GM10248 (cell line): ENCODE data around the gene NFILZ.
"Not testable (repeated sequence)": the region's sequence is repeated elsewhere in the genome, so short reads cannot be mapped to it uniquely, and the experiment has no call there.

ENCODE experiments used
- CTCF ChIA-PET: fragments of 300-600 bp; sonication (Branson Sonifier 250); formaldehyde crosslinking; extraction: SDS; loops from one replicate; lab custom pipeline; 2021; ENCODE audit warnings: antibody characterized with exemption; lab: Yijun Ruan, JAX
- POLR2A ChIA-PET: fragments of 350-650 bp; sonication (Branson Sonifier 250); formaldehyde crosslinking; extraction: SDS; loops from one replicate; lab custom pipeline; 2020; ENCODE audit warnings: antibody characterized with exemption; lab: Yijun Ruan, JAX
- DNase-seq: peaks from one replicate; pipeline ENCODE4 v3.0.0; 2012; ENCODE audit errors: extremely low spot score
- CTCF ChIP-seq: IDR thresholded peaks from 2 replicates; pipeline ENCODE4 v1.5.1; 2012; ENCODE audit warnings: mild to moderate bottlenecking, low read depth; ENCODE audit errors: extremely low read depth, missing control alignments, control extremely low read depth

Gene NFILZ

DNA sequence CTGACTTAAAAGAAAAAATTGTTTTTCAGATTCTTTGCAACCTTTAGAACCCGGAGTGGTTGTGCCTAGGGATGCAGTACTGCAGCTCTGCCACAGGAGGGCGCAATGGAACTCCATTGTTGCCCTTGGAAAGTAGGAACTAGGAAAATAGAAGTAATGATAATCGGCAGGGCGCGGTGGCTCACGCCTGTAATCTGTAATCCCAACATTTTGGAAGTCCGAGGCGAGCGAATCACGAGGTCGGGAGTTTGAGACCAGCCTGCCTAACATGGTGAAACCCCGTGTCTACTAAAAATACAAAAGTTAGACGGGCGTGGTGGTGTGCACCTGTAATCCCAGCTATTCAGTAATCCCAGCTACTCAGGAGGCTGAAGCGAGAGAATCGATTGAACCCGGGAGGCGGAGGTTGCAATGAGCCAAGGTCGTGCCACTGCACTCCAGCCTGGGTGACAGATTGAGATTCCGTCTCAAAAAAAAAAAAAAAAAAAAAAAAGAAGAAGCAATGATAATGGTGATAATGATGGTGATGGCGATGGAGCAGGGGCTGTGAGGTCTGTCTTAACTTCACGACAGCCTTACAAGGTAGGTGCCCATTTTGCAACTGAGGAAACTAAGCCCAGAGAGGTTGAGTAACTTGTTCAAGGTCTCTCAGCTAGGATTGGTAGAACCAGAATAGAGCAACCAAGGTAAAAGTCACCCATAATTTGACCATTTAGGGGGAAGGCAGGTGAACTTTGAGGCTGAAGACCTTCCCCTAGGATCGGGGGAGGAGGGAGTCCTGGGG lies 14.4 kb upstream of the NFILZ start:
- ChIA-PET CTCF (interaction anchor here (0.7 to 2.3 kb wide), 8 partner anchors 17 to 78 kb away, joined by 3 to 8 read pairs (median 4); no protein-coding TSS in a partner anchor), POLR2A (no interaction called here)
- peak; percentile 46 for DNase-seq
- TF ChIP-seq CTCF: peak; percentile 90

DNA sequence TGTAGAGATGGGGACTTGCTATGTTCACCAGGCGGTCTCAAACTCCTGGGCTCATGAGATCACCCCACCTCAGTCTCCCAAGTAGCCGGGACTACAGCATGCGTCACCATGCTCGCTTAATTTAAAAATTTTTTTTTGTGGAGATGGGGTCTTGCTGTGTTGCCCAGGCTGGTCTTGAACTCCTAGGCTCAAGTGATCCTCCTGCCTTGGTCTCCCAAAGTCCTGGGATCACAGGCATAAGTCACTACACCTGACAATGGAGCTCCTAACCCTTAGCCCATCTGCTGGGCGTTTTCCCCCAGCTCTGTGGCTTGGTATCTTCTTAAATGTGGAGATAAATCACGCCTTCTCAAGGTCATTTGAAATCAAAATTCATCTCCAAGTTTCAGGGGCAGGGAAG lies 13.6 kb upstream of the NFILZ start:
- CTCF ChIA-PET: interaction anchor here (1.4 to 2.3 kb wide), 3 partner anchors 25 to 76 kb away, joined by 3 to 6 read pairs (median 6); no protein-coding TSS in a partner anchor
- TF ChIP-seq CTCF: no peak
- no peak for DNase-seq
- POLR2A ChIA-PET: no interaction called here

DNA sequence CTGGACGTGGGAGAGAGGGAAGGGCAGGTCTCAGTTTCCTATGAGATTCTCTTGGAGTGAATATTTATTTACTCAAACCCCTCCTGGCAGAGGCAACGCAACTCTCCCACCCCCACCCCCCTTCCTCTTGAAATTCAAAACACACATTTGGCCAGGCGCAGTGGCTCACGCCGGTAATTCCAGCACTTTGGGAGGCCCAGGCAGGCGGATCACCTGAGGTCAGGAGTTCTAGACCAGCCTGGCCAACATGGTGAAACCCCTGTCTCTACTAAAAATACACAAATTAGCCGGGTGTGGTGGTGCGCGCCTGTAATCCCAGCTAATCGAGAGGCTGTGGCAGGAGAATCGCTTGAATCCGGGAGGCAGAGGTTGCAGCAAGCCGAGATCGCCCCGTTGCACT lies 13.1 kb upstream of the NFILZ start:
- CTCF ChIA-PET: interaction anchor here (1.2 to 2.3 kb wide), 4 partner anchors 16 to 75 kb away, joined by 3 to 6 read pairs (median 4); no protein-coding TSS in a partner anchor
- POLR2A ChIA-PET, DNase-seq: not testable (repeated sequence)

GRCh38 chr19:8617984-8618383 lies 12.4 kb upstream of the NFILZ start:
- DNase-seq: no peak
- CTCF ChIA-PET: interaction anchor here (1.2 to 1.6 kb wide), 2 partner anchors 16 to 76 kb away, joined by 3 to 5 read pairs; no protein-coding TSS in a partner anchor
- TF ChIP-seq CTCF: no peak
- POLR2A ChIA-PET: no interaction called here

DNA sequence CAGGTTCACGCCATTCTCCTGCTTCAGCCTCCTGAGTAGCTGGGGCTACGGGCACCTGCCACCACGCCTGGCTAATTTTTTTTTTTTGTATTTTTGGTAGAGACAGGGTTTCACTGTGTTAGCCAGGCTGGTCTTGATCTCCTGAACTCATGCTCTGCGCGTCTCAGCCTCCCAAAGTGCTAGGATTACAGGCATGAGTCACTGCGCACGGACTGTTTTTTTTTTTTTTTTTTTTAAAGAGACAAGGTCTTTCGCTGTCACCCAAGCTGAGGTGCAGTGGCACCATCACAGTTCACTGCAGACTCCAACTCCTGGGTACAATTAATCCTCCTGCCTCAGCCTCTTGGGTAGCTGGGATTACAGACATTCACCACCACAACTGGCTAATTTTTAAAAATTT lies 11.7 kb upstream of the NFILZ start:
- POLR2A ChIA-PET: no interaction called here
- no peak for DNase-seq
- no peak for TF ChIP-seq CTCF
- CTCF ChIA-PET: interaction anchor here (1.6 kb wide), 1 partner anchor 75 kb away, joined by 5 read pairs; no protein-coding TSS in a partner anchor

- DNase-seq, POLR2A ChIA-PET: not testable (repeated sequence)
- CTCF ChIA-PET: interaction anchor here (1.4 kb wide), 1 partner anchor 45 kb away, joined by 3 read pairs; the partner anchor contains the start of gene MYO1F
These were observed 7.5 kb upstream of the NFILZ start for GRCh38 chr19:8622886-8623285.

GRCh38 chr19:8626842-8627241 lies 3.6 kb upstream of the NFILZ start:
- no peak for DNase-seq
- TF ChIP-seq CTCF: no peak
- ChIA-PET CTCF (no interaction called here), POLR2A (no interaction called here)
